HG03175 (cell line): ENCODE results near the gene HP.
"Not testable (repeated sequence)": the region's sequence is repeated elsewhere in the genome, so short reads cannot be mapped to it uniquely, and the experiment has no call there.

ENCODE experiments used
- ATAC-seq: cut with Tn5 transposase; IDR thresholded peaks from one replicate; pipeline ENCODE4 v1.9.1; 2021; ENCODE audit warnings: mild to moderate bottlenecking, moderate library complexity; ENCODE audit not compliant: unreplicated experiment

The HP gene

DNA sequence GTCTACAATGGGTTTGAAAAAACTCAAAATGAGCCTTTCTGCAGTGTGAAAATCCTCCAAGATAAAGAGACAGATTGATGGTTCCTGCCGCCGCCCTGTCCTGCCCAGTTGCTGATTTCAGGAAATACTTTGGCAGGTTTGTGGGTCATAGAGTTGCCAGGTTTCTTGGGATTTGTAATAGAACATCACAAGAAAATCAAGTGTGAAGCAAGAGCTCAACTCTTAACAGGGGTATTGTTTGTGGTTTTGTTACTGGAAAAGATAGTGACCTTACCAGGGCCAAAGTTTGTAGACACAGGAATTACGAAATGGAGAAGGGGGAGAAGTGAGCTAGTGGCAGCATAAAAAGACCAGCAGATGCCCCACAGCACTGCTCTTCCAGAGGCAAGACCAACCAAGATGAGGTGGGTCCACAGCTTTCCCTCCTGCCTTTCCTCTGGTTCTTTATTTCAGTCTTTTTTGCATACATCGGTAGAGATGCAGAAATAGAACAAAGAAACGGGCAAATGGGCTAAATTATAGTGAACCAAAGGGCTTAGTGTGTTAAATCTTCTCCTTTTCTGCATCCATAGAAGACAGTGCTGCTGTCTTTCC lies at the start of gene HP:
Gene HP (plus strand): TSS at position 252 of the 594 bp plus-strand sequence. CDS start 148 bp downstream, at position 400.
- not testable (repeated sequence) for ATAC-seq

DNA sequence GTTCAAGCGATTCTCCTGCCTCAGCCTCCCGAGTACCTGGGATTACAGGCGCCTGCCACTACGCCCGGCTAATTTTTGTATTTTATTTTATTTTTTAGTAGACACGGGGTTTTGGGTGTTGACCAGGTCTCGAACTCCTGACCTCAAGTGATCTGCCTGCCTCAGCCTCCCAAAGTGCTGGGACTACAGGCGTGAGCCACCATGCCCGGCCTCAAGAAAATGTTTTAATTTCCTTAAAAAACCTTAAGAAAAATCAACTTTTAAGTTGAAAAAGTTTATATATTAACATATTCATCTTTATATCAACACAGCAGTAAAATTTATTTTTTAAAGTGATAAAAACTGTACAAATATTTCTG lies 46.3 kb upstream of the HP start:
- not testable (repeated sequence) for ATAC-seq

DNA sequence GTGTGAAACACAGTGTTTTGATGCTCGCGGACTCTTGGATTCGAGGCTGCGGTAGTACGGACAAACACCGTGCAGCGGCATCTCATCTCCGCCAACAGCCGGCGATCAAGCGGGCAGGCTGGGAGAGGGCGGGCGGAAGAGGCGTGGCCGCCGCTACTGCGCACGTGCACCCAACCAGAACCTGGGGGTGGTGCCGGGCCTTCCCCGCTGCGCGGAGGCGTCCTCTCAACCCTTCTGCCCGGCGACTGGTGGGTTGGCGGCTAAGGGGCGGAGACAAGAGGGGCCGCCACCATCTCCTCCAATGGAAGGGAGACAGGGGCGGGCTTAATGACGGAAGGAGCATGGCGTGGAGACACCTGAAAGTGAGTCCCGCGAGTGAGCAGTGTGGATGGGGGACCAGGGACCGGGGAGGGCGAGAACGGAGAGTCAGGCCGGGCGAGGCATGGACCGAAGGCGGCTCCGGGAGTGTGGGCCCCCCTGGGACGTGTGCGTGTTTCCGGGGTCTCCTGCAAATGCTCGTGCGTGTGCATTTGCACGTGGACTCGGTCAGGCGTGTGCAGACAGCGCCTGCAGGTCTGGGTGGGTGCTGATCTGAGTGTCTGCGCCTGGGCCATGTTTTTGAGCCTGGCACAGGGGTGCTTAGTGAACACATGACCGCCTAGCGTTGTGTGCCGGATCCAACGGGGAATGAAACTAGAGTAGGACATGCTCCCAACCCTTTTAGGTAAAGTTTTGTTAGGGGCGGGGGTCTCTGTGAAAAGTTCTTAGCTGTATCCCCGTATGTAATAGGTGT lies 45.7 kb upstream of the HP start, which contains the start of gene DHODH:
Gene DHODH (plus strand): TSS at position 321 of the 793 bp plus-strand sequence. CDS start 21 bp downstream, at position 342.
- ATAC-seq: peak; percentile 99

DNA sequence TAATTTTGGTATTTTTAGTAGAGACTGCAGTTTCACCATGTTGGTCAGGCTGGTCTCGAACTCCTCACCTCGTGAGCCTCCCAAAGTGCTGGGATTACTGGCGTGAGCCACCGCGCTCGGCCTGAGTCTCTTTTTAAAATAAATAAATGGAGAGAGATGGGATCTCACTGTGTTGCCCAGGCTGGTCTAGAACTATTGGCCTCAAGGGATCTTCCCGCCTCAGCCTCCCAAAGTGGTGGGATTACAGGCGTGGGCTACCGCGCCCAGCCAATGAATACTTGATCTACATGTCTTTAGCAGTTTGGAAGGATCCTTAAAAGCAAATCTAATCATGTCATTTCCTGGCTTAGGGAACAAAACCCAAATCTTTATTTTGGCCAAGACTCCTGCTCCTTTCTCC lies 44.5 kb upstream of the HP start:
- ATAC-seq: no peak

DNA sequence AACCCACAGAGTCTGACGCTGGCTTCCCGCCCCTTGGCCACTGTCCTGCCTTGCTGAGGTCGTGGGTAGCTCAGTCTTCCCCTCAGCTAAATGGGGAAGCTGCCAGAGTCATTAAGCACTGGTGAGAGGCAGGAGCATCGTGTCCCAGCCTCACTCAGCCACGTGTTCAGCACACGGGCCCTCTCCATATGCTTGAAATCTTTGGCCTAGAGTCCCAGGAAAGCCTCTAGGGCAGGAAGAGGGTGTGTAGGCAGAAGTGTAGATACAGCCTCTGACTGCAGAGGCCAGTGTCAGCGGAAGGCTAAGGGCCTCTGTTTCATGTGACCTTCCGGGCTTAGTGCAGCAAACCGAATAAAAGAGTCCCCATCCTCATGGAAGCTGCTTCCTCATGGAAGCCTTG lies 41.7 kb upstream of the HP start:
- no peak for ATAC-seq

DNA sequence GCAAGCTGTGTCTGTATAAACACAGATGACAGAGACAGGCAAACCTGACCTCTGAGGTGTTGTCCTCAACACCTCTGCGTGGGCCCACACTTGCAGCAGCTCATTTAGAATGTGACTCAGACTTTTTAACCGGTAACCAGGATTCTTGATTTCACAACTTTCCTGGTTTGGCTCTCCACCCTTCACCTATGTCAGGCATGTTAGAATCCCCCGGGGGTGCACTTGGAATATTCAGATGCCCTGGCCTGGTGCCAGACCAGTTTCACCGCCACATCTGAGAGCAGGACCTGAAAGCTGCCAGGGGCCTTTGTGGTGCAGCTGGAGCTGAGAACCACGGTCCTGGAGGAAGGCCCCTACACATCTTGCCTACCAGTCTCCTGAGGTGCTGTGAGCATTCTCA lies 40.9 kb upstream of the HP start:
- no peak for ATAC-seq

DNA sequence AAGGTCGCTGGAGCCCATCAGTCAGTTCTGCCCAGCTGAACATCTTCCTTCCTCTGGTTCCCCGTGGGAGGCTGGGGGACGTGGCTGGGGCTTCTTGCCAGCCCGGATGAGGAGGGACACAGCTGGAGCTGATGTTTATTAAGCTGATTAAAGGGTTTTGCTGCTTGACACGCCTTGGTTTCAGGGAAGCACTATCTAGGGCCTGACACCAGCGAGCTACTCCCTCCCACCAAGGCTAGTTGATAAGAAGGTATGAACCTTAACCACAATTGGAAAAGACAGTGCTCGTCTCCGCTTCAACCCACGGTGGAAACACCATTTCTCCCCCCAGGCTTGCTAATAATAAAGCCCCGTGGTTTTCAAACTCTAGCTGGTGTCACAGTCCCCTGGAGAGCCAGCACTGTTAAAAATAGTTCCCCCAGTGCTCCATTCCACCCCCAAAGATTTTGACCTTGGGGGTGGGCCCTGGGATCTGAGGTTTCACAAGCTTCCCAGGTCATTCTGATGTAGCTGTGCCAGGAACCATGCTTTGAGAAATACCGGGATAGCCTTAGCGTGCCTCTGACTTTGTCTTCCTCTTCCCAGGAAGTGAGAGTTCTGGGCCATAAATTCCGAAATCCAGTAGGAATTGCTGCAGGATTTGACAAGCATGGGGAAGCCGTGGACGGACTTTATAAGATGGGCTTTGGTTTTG lies 40.3 kb upstream of the HP start:
- no peak for ATAC-seq

DNA sequence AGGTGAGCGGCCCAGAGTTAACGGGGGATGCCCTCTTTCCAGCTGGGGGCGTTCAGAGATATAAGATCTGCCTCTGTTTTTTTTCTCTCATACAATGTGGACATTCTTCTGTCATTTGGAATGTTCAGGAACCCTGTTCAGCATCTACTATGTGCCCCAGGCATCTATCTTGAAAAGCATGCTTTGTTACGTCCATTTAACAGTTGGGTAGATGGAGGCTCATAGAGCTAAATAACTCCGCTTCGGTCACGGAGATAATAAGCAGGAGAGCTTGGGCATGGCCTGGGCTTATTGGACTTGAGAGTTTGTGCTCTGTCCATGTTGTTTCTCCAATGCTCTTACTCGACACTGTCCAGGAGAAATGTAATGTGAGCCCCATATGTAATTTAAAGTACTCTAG lies 39.6 kb upstream of the HP start:
- ATAC-seq: no peak

DNA sequence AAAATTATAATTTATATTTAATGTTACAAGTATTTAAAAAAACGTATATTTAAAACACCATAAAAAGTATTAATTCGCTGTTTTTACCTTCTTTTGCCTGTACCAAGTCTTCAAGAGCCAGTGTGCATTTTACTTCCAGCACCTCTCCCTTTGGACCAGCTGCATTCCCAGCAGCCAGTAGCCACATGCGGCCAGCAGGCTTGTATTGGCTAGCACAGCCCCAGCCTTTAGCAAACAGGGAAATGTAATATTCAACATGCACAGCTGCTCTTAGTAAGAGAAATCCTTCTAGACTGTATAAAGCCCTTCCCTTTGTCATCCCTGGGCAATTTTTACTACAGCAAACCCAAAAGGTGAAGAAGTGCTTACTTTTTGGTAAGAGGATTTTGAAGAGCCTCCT lies 39.2 kb upstream of the HP start:
- ATAC-seq: no peak

DNA sequence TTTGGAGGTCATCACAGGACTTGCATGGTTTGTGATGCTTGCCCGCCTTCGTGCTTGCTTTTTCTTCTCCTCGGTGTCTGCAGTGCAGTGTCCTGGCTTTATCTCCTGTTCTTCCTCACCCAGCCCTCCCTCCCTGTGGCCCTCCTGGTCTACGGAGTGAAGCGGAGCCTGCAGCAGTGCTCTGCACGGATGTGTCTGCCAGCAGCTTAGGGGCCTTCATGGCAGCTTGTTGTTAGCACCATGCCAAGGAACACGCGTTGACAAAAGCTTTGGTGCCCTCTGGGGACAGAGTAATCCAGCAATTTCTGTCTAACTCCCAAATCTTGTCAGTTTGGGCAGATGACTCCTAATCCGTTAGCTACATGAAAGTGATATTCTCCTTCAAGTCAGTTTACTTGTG lies 35.8 kb upstream of the HP start:
- ATAC-seq: no peak

GRCh38 chr16:72021043-72021442 lies 33.3 kb upstream of the HP start:
- ATAC-seq: no peak

GRCh38 chr16:72022127-72022526 lies 32.2 kb upstream of the HP start:
- no peak for ATAC-seq

DNA sequence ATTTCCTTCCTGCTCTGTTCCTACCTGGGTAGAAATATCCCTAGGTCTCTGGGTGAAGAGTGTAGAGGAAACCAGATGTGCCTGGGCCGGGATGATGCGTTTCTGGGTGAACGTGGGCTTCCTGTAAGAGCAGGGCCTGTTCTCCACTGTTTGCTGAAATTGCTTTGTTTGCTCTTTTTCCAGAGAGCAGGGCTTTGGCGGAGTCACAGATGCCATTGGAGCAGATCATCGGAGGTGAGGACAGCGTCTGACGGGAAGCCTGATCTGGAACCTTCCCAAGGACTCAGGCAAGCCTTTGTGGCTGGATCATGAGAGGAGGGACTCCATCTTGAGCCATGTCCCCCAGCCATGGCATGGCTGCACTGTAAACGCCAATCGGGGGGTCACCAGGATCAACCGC lies 30.3 kb upstream of the HP start:
- ATAC-seq: no peak

- ATAC-seq: no peak
Observed at GRCh38 chr16:72024862-72025382, 29.4 kb upstream of the HP start.

DNA sequence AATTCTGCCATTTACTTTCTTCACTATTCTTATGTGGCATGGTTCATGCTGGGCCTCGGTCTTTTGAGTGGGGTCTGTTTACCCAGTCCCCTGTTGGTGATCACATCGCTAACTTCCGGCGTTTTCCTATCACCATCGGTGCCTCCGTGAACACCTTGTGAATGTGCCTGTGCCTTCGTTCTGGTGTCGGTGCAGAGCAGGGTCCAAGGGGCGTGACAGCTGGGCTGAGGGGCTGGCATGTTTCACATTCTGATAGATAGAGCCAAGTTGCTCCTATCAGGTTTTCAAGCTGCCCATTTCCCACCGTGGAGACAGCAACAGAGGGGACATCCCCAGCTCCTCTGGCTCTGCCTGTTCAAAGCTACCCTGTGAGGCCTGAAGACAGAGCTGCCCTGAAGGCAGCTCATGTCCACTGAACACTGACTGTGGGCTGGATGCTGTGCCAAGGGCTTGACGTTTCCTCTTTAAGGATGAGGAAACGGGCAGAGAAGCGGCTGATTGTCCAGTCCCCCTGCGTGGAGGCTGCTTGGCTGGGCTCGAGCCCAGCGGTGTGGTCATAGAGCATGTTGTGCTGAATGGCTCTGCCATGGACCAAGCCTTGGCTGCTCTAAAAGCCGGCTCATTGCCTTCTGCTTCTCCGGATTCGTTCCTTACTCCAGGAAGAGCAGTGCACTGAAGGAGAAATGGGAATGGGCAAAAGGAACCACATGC lies 28.7 kb upstream of the HP start:
- ATAC-seq: no peak

GRCh38 chr16:72027669-72028378 lies 26.5 kb upstream of the HP start:
- ATAC-seq: no peak

DNA sequence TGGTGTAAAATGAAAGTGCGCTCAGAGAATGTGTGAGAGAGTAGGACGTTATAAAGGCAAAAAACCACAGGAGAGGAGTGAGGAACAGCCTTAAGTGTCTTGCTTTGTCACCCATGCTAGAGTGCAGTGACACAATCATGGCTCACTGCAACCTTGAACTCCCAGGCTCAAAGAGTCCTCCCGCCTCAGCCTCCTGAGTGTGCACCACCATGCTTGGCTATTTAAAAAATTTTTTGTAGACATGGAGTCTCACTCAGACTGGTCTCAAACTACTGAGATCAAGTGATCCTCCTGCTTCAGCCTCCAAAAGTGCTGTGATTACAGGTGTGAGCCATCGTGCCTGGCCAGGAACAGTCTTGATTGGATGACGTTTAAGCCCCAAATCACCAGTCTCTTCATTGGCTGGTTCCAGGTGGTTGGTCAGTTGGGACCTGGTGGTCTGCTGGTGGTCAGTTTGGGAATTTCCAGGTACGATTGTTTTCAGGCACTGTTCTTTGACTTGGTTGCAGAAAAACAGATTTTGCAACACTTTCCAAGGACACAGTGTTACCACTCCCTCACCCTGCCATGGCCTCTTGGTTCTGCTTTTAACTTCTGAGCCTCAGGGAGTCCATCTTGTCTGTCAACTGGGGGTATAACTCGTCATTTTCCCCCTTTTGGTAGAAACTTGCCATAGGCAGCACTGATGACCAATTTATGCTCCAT lies 24.6 kb upstream of the HP start:
- ATAC-seq: no peak

DNA sequence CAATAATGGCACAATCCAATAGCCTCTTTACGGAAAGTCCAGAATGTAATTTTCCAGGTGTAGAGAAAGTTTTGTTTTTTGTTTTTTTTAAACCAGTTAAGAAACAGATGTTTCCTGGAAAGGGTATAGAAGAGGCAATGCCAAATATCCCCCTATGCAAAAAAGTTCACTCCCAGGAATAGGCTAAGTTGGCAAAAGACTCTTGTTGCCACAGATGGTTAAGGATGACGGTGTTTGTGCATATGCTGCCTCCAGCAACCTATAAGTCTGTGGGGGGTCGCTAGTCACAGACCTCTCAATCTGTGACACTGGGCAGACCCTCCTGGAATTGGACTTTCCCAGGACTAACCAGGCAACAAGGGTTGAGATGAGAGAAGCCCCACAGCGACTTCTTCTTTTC lies 20.9 kb upstream of the HP start:
- no peak for ATAC-seq

DNA sequence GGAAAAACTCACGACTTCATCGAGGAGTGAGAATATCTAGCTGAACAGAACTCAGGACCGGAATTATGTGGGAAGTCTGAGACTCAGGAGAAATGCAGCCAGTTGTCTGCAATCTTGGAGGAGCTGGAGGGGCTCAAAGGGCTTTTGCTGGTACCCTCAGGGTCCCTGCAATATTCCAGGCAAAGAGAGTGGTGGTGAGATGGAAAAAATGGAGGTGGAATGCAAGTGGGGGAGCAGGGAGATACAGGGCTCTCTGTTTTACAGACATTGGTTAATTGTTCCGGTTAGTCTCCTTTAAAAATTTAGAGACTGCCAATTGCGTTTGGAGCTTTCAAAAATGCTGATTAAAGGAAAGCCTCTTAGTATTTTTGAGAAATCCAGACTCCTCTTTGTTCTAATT lies 18.2 kb upstream of the HP start:
- no peak for ATAC-seq

DNA sequence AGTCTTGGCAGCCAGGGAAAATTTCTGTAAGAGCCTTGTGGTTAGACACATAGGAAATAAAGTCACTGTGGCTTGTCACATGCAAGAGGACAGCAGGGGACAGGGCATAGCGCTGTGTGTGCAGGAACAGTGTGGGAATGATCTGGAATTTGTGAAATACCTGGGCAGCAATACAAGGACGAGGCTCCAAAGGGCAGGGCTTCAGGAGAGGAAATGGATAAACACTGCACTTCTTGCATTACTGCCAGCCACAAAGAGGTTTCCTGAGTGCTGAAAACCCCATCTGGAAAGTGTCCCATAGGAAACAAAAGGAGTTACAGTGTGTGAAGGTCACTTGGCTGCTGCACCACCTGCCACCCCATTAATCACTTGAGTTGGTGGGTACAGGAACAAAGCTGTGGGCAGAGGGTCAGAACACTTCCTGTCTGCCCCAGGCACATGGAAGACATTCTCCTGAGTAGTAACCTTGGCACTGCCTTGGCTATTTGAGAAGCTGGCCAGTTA lies 12.1 kb upstream of the HP start:
- no peak for ATAC-seq
